ENCODE measurements around the gene CA10.

Gene CA10

GRCh38 chr17:51797150-51797549, 361.4 kb downstream of the CA10 start:
- no peaks in the 10 kb centered on the region for H4K20me1 ChIP-seq (ENCODE audit: low read depth, low read length)
- H3K27me3 ChIP-seq (ENCODE audit: low read length) = no peaks in the 10 kb centered on the region
- no peak overlapping the region for H3K4me3 ChIP-seq (ENCODE audit: insufficient read depth, low read length, poor library complexity, severe bottlenecking)
- no peaks in the 10 kb centered on the region for H3K9me3 ChIP-seq (ENCODE audit: insufficient read depth, low read length)
- no peaks in the 10 kb centered on the region for H3K36me3 ChIP-seq (ENCODE audit: low read length)
- TF ChIP-seq EZH2phosphoT487 (conservative IDR thresholded peaks at IDR 0.05; ENCODE audit: low read length) (no peak), CTCF (IDR thresholded peaks at IDR 0.05; ENCODE audit: insufficient read depth, low read length, poor library complexity, severe bottlenecking) (no peak)
- H3F3A ChIP-seq (ENCODE audit: insufficient read depth) = no peaks in the 10 kb centered on the region
- no peaks in the 10 kb centered on the region for H3K9me2 ChIP-seq (replicated peaks; ENCODE audit: insufficient read depth, low read length)
- H3K9ac ChIP-seq (ENCODE audit: low read length) = no peak overlapping the region
- no peaks in the 10 kb centered on the region for H3K79me2 ChIP-seq (ENCODE audit: insufficient read depth, low read length)
- no peak overlapping the region for H3K27ac ChIP-seq (ENCODE audit: low read depth, low read length)
- no peak overlapping the region for H2AFZ ChIP-seq (ENCODE audit: low read depth, low read length, severe bottlenecking)
- H3K4me2 ChIP-seq (ENCODE audit: low read depth, low read length, poor library complexity, severe bottlenecking) = no peak overlapping the region

GRCh38 chr17:51796026-51796425, 362.5 kb downstream of the CA10 start:
- Histone ChIP-seq H3K27ac (ENCODE audit: low read depth, low read length) (no peak overlapping the region), H3K36me3 (ENCODE audit: low read length) (no peaks in the 10 kb centered on the region), H3K9me3 (ENCODE audit: insufficient read depth, low read length) (no peaks in the 10 kb centered on the region), H3F3A (ENCODE audit: insufficient read depth) (no peaks in the 10 kb centered on the region), H3K79me2 (ENCODE audit: insufficient read depth, low read length) (no peaks in the 10 kb centered on the region), H2AFZ (ENCODE audit: low read depth, low read length, severe bottlenecking) (no peak overlapping the region), H3K9me2 (replicated peaks; ENCODE audit: insufficient read depth, low read length) (no peaks in the 10 kb centered on the region), H3K9ac (ENCODE audit: low read length) (no peak overlapping the region), H4K20me1 (ENCODE audit: low read depth, low read length) (no peaks in the 10 kb centered on the region), H3K27me3 (ENCODE audit: low read length) (no peaks in the 10 kb centered on the region), H3K4me2 (ENCODE audit: low read depth, low read length, poor library complexity, severe bottlenecking) (no peak overlapping the region), H3K4me3 (ENCODE audit: insufficient read depth, low read length, poor library complexity, severe bottlenecking) (no peak overlapping the region)
- TF ChIP-seq EZH2phosphoT487 (conservative IDR thresholded peaks at IDR 0.05; ENCODE audit: low read length) (no peak), CTCF (IDR thresholded peaks at IDR 0.05; ENCODE audit: insufficient read depth, low read length, poor library complexity, severe bottlenecking) (no peak)

GRCh38 chr17:51795401-51795800, 363.1 kb downstream of the CA10 start:
- Histone ChIP-seq H3K79me2 (ENCODE audit: insufficient read depth, low read length) (no peaks in the 10 kb centered on the region), H3F3A (ENCODE audit: insufficient read depth) (no peaks in the 10 kb centered on the region), H3K4me3 (ENCODE audit: insufficient read depth, low read length, poor library complexity, severe bottlenecking) (no peak overlapping the region), H4K20me1 (ENCODE audit: low read depth, low read length) (no peaks in the 10 kb centered on the region), H3K9ac (ENCODE audit: low read length) (no peak overlapping the region), H3K36me3 (ENCODE audit: low read length) (no peaks in the 10 kb centered on the region), H3K27ac (ENCODE audit: low read depth, low read length) (no peak overlapping the region), H3K27me3 (ENCODE audit: low read length) (no peaks in the 10 kb centered on the region), H3K4me2 (ENCODE audit: low read depth, low read length, poor library complexity, severe bottlenecking) (no peak overlapping the region), H2AFZ (ENCODE audit: low read depth, low read length, severe bottlenecking) (no peak overlapping the region), H3K9me2 (replicated peaks; ENCODE audit: insufficient read depth, low read length) (no peaks in the 10 kb centered on the region), H3K9me3 (ENCODE audit: insufficient read depth, low read length) (no peaks in the 10 kb centered on the region)
- TF ChIP-seq EZH2phosphoT487 (conservative IDR thresholded peaks at IDR 0.05; ENCODE audit: low read length) = no peak
- no peak for TF ChIP-seq CTCF (IDR thresholded peaks at IDR 0.05; ENCODE audit: insufficient read depth, low read length, poor library complexity, severe bottlenecking)

Data from SU-DHL-6 (cell line).